Posterior cingulate gyrus (tissue), 11 donors: ENCODE measurements around the gene WDR74.
"Not testable (repeated sequence)": the region's sequence is repeated elsewhere in the genome, so short reads cannot be mapped to it uniquely, and the experiment has no call there.

Experiments used
- DNase-seq, 10 donors: peaks; one replicate each; pipeline versions ENCODE4 v3.0.0 to v3.0.0-alpha.2; 2020 to 2021; ENCODE audit warnings: mixed read lengths in 3 of 10
- intact Hi-C: fragments of 100-400 bp; cut with DNase I; formaldehyde crosslinking; loops from one replicate; pipeline ENCODE4 v1.15.1; 2023

The WDR74 gene

GRCh38 chr11:62843466-62843865 is 4.1 kb upstream of the WDR74 start:
- intact Hi-C loops = loop anchor here (5.0 kb wide), 1 partner anchor 56 kb away; the partner anchor contains the start of gene TMEM179B
- DNase-seq = no peak

- DNase-seq = not testable (repeated sequence)
- intact Hi-C loops = loop anchor here (1.0 to 5.0 kb wide), 2 partner anchors 12 to 56 kb away; partner anchors contain the start of gene TMEM179B
These were observed 3.5 kb upstream of the WDR74 start for GRCh38 chr11:62842891-62843290.

- peak in 4 of 10 donors; percentile 11 to 70 (median 23) for DNase-seq
- intact Hi-C loops = loop anchor here (1.0 to 5.0 kb wide), 2 partner anchors 13 to 55 kb away; partner anchors contain the start of gene TMEM179B
These were observed 2.9 kb upstream of the WDR74 start for GRCh38 chr11:62842171-62842741.

- peak; percentile 67 to 97 (median 82) for DNase-seq
- intact Hi-C loops = loop anchor here (1.0 to 5.0 kb wide), 2 partner anchors 14 to 54 kb away; partner anchors contain the start of gene TMEM179B
These were observed 2.2 kb upstream of the WDR74 start for GRCh38 chr11:62841361-62842170.

- intact Hi-C loops = loop anchor here (5.0 kb wide), 1 partner anchor 54 kb away; the partner anchor contains the start of gene TMEM179B
- DNase-seq = peak in 9 of 10 donors; percentile 20 to 90 (median 43)
These were observed 1.5 kb upstream of the WDR74 start for GRCh38 chr11:62840721-62841360.

- intact Hi-C loops = loop anchor here (10.0 kb wide), 1 partner anchor 111 kb away; the partner anchor contains the start of genes HNRNPUL2 and TTC9C
- peak in 1 of 10 donors; percentile 66 for DNase-seq
These were observed 4.1 kb downstream of the WDR74 start for GRCh38 chr11:62835336-62835735.

- intact Hi-C loops = loop anchor here (5.0 to 10.0 kb wide), 2 partner anchors 40 to 108 kb away; partner anchors contain the start of genes HNRNPUL2, TMEM223 and TTC9C
- DNase-seq = peak in 4 of 10 donors; percentile 2 to 81 (median 13)
These were observed 6.8 kb downstream of the WDR74 start, which contains the start of gene TEX54 for GRCh38 chr11:62832336-62833234. TEX54 (minus strand) TSS chr11:62832841.

- intact Hi-C loops = loop anchor here (5.0 to 10.0 kb wide), 2 partner anchors 39 to 107 kb away; partner anchors contain the start of genes HNRNPUL2, TMEM223 and TTC9C
These were observed 7.7 kb downstream of the WDR74 start, which contains the start of gene STX5 for GRCh38 chr11:62831520-62832335. STX5 (minus strand) TSS chr11:62832051; CDS start chr11:62831243, 808 bp downstream.

GRCh38 chr11:62830904-62831519 is 8.4 kb downstream of the WDR74 start:
- no peak for DNase-seq
- intact Hi-C loops = loop anchor here (5.0 to 10.0 kb wide), 2 partner anchors 39 to 106 kb away; partner anchors contain the start of genes HNRNPUL2, TMEM223 and TTC9C

More at GRCh38 chr11:62831520-62832335, 7.7 kb downstream of the WDR74 start, which contains the start of gene STX5:
- peak; percentile 100 for DNase-seq

GRCh38 chr11:62828130-62828529 is 11.3 kb downstream of the WDR74 start:
- peak in 1 of 10 donors; percentile 3 for DNase-seq
- intact Hi-C loops = not testable (repeated sequence)

- DNase-seq = peak in 1 of 10 donors; percentile 5
- intact Hi-C loops = no loop called here
These were observed 15.7 kb downstream of the WDR74 start for GRCh38 chr11:62823677-62824076.

GRCh38 chr11:62817129-62817528 is 22.3 kb downstream of the WDR74 start:
- intact Hi-C loops = no loop called here

GRCh38 chr11:62816557-62816956 is 22.8 kb downstream of the WDR74 start:
- intact Hi-C loops = no loop called here
- peak in 1 of 10 donors; percentile 13 for DNase-seq

More at GRCh38 chr11:62817129-62817528, 22.3 kb downstream of the WDR74 start:
- DNase-seq = no peak

GRCh38 chr11:62811659-62812058 is 27.7 kb downstream of the WDR74 start:
- intact Hi-C loops = no loop called here
- DNase-seq = peak in 1 of 10 donors; percentile 1

GRCh38 chr11:62810748-62811147 is 28.6 kb downstream of the WDR74 start:
- intact Hi-C loops = no loop called here
- DNase-seq = peak in 1 of 10 donors; percentile 1

- peak in 1 of 10 donors; percentile 72 for DNase-seq
- intact Hi-C loops = no loop called here
These were observed 32.7 kb downstream of the WDR74 start for GRCh38 chr11:62806611-62807121.

GRCh38 chr11:62805961-62806441 is 33.4 kb downstream of the WDR74 start:
- intact Hi-C loops = loop anchor here (2.0 kb wide), 1 partner anchor 51 kb away; the partner anchor contains the start of gene ZBTB3
- peak in 1 of 10 donors; percentile 34 for DNase-seq
